ENCODE measurements around the gene IQSEC3. TPM values are rescaled to one million over a fixed set of nuclear protein-coding genes. Genes with fewer than 3 reads are reported as not detected.

Gene IQSEC3
- total and polyA plus RNA-seq, 2 experiments from 2014 or later: 0.70 to 2.7 TPM

DNA sequence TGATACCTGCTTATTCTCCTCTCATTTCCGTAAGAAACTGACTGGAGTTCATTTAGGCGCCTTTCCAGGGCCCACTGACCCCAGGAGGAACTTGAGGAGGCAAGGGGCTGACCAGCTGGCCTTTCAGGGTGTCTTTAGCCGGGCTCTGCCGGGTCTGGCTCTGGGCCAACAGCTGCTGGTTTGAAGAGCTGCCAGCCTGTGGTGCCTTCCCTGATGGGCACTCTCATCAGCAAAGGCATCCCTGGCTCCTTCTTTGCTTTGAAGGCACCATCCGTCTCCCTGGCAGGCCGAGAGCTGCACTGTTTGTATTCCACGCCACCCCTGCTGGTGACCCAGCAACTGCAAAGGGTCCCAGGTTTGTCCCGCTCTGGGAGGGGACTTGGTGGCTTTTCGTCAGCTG, 42.0 kb downstream of the IQSEC3 start:
- H3K4me3 ChIP-seq: no peak overlapping the region
- no peak overlapping the region for H3K27ac ChIP-seq
- H3K9me3 ChIP-seq (ENCODE audit: low read depth): no peaks in the 10 kb centered on the region
- DNase-seq (ENCODE audit: low spot score): no peak
- WGBS (ENCODE audit: low lambda C conversion rate, missing lambda C conversion rate): 86% methylated on average over 9 of the region's 9 CpGs
- H4K20me1 ChIP-seq (ENCODE audit: insufficient read depth, poor library complexity, severe bottlenecking): no peaks in the 10 kb centered on the region
- H3K4me1 ChIP-seq (ENCODE audit: insufficient read depth): peaks cover 48% of the 10 kb centered on the region
- H3K9me2 ChIP-seq (replicated peaks; ENCODE audit: insufficient read depth): no peaks in the 10 kb centered on the region
- TF ChIP-seq, protein P1, sequence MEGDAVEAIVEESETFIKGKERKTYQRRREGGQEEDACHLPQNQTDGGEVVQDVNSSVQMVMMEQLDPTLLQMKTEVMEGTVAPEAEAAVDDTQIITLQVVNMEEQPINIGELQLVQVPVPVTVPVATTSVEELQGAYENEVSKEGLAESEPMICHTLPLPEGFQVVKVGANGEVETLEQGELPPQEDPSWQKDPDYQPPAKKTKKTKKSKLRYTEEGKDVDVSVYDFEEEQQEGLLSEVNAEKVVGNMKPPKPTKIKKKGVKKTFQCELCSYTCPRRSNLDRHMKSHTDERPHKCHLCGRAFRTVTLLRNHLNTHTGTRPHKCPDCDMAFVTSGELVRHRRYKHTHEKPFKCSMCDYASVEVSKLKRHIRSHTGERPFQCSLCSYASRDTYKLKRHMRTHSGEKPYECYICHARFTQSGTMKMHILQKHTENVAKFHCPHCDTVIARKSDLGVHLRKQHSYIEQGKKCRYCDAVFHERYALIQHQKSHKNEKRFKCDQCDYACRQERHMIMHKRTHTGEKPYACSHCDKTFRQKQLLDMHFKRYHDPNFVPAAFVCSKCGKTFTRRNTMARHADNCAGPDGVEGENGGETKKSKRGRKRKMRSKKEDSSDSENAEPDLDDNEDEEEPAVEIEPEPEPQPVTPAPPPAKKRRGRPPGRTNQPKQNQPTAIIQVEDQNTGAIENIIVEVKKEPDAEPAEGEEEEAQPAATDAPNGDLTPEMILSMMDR (IDR thresholded peaks at IDR 0.05; ENCODE audit: poor library complexity): no peak
- TF ChIP-seq EZH2 (IDR thresholded peaks at IDR 0.05; ENCODE audit: borderline replicate concordance) (no peak), EZH2phosphoT487 (IDR thresholded peaks at IDR 0.05; ENCODE audit: low read depth, severe bottlenecking, unreplicated experiment) (no peak)
- no peak overlapping the region for H3K4me2 ChIP-seq
- H2AFZ ChIP-seq: no peak overlapping the region
- no peaks in the 10 kb centered on the region for H3K79me2 ChIP-seq
- H3K27me3 ChIP-seq: no peaks in the 10 kb centered on the region
- H3K36me3 ChIP-seq (replicated peaks; ENCODE audit: insufficient read depth, low read depth): no peaks in the 10 kb centered on the region

DNA sequence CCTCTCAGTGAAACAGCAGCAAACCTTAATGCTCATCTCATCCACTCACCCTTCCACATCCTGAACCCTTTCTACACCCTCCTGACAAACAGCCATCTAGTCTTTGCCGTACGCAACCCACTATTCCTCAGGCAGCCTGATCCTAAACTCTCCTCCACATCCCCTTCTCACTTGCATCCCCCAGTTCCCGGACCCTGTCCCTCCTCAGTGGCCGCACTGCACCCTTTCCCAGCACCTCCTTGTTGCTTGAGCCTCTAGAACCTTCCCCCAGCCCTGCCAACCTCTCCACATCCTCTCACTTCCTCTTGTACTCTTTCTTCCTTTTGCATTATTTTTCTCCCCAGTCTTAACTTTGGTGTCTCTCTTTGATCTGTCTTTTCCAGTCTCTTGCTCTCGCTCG, 42.9 kb downstream of the IQSEC3 start:
- Histone ChIP-seq H4K20me1 (ENCODE audit: insufficient read depth, poor library complexity, severe bottlenecking) (no peaks in the 10 kb centered on the region), H3K36me3 (replicated peaks; ENCODE audit: insufficient read depth, low read depth) (no peaks in the 10 kb centered on the region), H3K4me2 (no peak overlapping the region), H3K79me2 (no peaks in the 10 kb centered on the region), H3K9me3 (ENCODE audit: low read depth) (no peaks in the 10 kb centered on the region), H3K4me3 (no peak overlapping the region), H2AFZ (no peak overlapping the region), H3K4me1 (ENCODE audit: insufficient read depth) (peaks cover 48% of the 10 kb centered on the region), H3K27me3 (no peaks in the 10 kb centered on the region), H3K9me2 (replicated peaks; ENCODE audit: insufficient read depth) (no peaks in the 10 kb centered on the region), H3K27ac (peak overlapping the region; percentile 1)
- DNase-seq (ENCODE audit: low spot score): no peak
- WGBS (ENCODE audit: low lambda C conversion rate, missing lambda C conversion rate): 67% methylated on average over 6 of the region's 6 CpGs
- TF ChIP-seq, protein P1 (IDR thresholded peaks at IDR 0.05; ENCODE audit: poor library complexity): no peak
- TF ChIP-seq EZH2 (IDR thresholded peaks at IDR 0.05; ENCODE audit: borderline replicate concordance) (no peak), EZH2phosphoT487 (IDR thresholded peaks at IDR 0.05; ENCODE audit: low read depth, severe bottlenecking, unreplicated experiment) (no peak)

DNA sequence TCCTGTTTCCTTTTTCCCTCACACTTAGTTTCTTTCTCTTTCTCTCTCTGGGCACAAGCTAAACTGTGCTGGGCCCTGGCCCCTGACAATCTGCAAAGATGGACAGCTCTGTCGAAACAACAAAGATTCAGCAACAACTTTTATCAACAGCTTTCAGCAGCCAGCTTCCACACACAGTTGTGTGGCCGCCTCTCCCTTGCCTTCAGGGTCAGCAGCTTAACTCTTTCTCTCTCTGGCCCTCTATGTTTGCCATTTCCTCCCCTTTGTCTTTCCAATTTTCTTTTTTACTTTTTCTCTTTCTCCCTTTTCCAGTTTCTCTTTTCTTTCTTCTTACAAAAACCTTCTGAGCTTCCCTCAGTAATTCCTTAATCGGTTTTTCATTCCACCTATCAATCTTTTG, 43.3 kb downstream of the IQSEC3 start:
- Histone ChIP-seq H2AFZ (no peak overlapping the region), H3K9me2 (replicated peaks; ENCODE audit: insufficient read depth) (no peaks in the 10 kb centered on the region), H3K27ac (peak overlapping the region; percentile 1), H3K4me3 (no peak overlapping the region), H4K20me1 (ENCODE audit: insufficient read depth, poor library complexity, severe bottlenecking) (no peaks in the 10 kb centered on the region), H3K27me3 (no peaks in the 10 kb centered on the region), H3K36me3 (replicated peaks; ENCODE audit: insufficient read depth, low read depth) (no peaks in the 10 kb centered on the region), H3K79me2 (no peaks in the 10 kb centered on the region), H3K4me1 (ENCODE audit: insufficient read depth) (peaks cover 48% of the 10 kb centered on the region), H3K4me2 (no peak overlapping the region), H3K9me3 (ENCODE audit: low read depth) (no peaks in the 10 kb centered on the region)
- TF ChIP-seq EZH2phosphoT487 (IDR thresholded peaks at IDR 0.05; ENCODE audit: low read depth, severe bottlenecking, unreplicated experiment): no peak
- TF ChIP-seq EZH2 (IDR thresholded peaks at IDR 0.05; ENCODE audit: borderline replicate concordance): no peak
- TF ChIP-seq, protein P1 (IDR thresholded peaks at IDR 0.05; ENCODE audit: poor library complexity): no peak
- DNase-seq (ENCODE audit: low spot score): no peak
- 44% methylated on average over 3 of the region's 3 CpGs for WGBS (ENCODE audit: low lambda C conversion rate, missing lambda C conversion rate)
